Skeletal muscle satellite cell (primary cell): Measurements from ENCODE around the gene NRIP3. TPM values are rescaled to one million over a fixed set of nuclear protein-coding genes. Genes with fewer than 3 reads are reported as not detected.
A peak's percentile ranks its signal among the peaks of the same experiment; 100 is the strongest.
"Not testable (repeated sequence)": the region's sequence is repeated elsewhere in the genome, so short reads cannot be mapped to it uniquely, and the experiment has no call there.

ENCODE experiments used
- H3K27me3 ChIP-seq: 2 replicates; pipeline ENCODE4 v1.7.0; 2013; ENCODE audit warnings: low read length; ENCODE audit not compliant: control insufficient read depth, insufficient read depth
- H3K36me3 ChIP-seq: 2 replicates; pipeline ENCODE4 v1.7.0; 2013; ENCODE audit warnings: mild to moderate bottlenecking, control low read depth, low read length; ENCODE audit not compliant: insufficient read depth
- H3K4me1 ChIP-seq: 2 replicates; pipeline ENCODE4 v1.7.0; 2013; ENCODE audit warnings: low read length; ENCODE audit not compliant: control insufficient read depth, insufficient read depth
- H3K4me2 ChIP-seq: 2 replicates; pipeline ENCODE4 v1.7.0; 2013; ENCODE audit warnings: mild to moderate bottlenecking, low read length
- H3K4me3 ChIP-seq: 2 replicates; pipeline ENCODE4 v1.7.0; 2013; ENCODE audit warnings: low read length
- H3K9ac ChIP-seq: 2 replicates; pipeline ENCODE4 v1.7.0; 2013; ENCODE audit warnings: mild to moderate bottlenecking, low read depth, low read length, moderate library complexity
- H3K9me3 ChIP-seq: replicated peaks from 2 replicates; pipeline ENCODE4 v1.7.0; 2013; ENCODE audit warnings: mild to moderate bottlenecking, control low read depth, low read length
- small RNA-seq: library from RNA; depleted of rRNA; stranded (forward); fragments of <200 nt; gene quantifications from one replicate; pipeline ENCODE3, GENCODE V24; 2012

The NRIP3 gene

DNA sequence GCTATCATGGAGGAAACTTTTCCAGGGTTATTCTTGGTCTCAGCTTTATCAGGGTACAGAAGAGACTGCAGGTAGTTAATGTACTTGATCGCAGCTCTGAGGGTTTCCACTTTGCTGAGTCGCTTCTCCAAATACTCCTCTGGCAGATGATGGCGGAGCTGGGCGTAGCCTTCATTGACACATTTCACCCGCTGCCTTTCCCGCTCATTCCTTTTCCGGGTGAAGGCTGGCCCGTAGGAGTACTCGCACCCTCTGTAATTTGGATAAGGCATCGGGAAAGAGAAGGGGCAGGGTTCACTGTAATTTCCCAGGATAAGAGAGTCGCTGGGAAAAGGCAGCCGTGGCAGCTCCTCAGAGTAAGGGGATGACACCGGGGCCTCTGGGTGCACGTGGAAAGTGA, 66.1 kb downstream of the NRIP3 start:
- H3K9me3 ChIP-seq: no peaks in the 10 kb centered on the region
- no peaks in the 10 kb centered on the region for H3K36me3 ChIP-seq
- no peak overlapping the region for H3K9ac ChIP-seq
- peaks cover 7% of the 10 kb centered on the region for H3K4me1 ChIP-seq
- no peak overlapping the region for H3K4me3 ChIP-seq
- H3K27me3 ChIP-seq: no peaks in the 10 kb centered on the region
- no peak overlapping the region for H3K4me2 ChIP-seq

- Histone ChIP-seq H3K36me3 (no peaks in the 10 kb centered on the region), H3K4me2 (no peak overlapping the region), H3K4me3 (no peak overlapping the region)
These were observed 66.6 kb downstream of the NRIP3 start for GRCh38 chr11:8937159-8937558.

DNA sequence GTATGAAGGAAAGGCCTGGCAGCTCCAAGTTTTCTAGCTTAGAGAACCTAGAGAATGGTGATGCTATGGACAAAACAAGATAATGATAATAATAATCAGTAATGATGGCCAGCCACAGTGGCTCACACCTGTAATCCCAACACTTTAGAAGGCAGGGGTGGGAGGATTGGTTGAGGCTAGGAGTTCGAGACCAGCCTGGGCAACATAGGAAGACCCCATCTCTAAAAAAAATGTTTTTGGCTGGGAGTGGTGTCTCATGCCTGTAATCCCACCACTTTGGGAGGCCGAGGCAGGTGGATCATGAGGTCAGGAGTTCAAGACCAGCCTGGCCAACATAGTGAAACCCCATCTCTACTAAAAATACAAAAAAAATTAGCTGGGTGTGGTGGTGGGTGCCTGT, 68.0 kb downstream of the NRIP3 start:
- not testable (repeated sequence) for H3K9me3 ChIP-seq, H3K36me3 ChIP-seq, H3K27me3 ChIP-seq, H3K4me2 ChIP-seq, H3K9ac ChIP-seq, H3K4me1 ChIP-seq, H3K4me3 ChIP-seq

More at GRCh38 chr11:8937159-8937558, 66.6 kb downstream of the NRIP3 start:
- H3K9ac ChIP-seq: no peak overlapping the region
- no peaks in the 10 kb centered on the region for H3K9me3 ChIP-seq
- no peaks in the 10 kb centered on the region for H3K27me3 ChIP-seq
- H3K4me1 ChIP-seq: peaks cover 7% of the 10 kb centered on the region

DNA sequence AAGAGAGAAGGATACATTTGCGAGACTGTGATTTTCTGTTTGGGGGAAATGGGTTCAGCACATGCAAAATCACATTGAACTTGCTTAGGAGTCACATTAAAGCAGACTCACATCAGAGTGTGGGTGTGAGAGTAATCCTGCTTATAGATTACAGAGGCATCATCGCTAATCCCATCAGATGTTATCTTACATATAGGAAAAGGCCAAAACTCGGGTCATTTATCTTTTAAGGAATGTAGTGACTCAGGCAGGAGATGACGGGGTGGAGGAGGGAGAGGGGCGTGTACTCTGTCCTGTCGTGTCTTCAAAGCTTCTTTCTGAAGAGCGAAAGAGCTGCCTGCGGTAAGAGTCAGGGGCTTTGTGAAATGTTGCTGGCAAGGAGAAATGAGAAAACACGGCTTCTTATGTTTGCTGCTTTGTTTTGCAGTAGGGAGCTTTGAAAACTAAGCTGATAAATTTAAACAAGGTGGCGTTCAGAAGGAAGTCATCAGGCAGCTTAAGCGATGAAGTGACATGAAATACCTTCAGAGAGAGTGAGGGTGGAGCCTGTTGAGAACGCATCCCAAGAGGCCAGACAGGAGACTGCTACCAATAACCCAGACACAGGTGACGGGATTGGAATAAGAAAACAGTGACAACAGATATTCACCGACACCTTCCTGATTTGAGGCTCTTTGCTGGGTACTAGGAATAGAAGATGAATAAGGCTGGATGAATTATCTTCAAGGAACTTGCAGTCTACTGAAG, 68.9 kb downstream of the NRIP3 start:
- H3K36me3 ChIP-seq: no peaks in the 10 kb centered on the region
- H3K27me3 ChIP-seq: no peaks in the 10 kb centered on the region
- no peak overlapping the region for H3K4me3 ChIP-seq
- no peak overlapping the region for H3K9ac ChIP-seq
- peak overlapping the region; percentile 51 for H3K4me2 ChIP-seq
- H3K4me1 ChIP-seq: peaks cover 7% of the 10 kb centered on the region
- no peaks in the 10 kb centered on the region for H3K9me3 ChIP-seq

DNA sequence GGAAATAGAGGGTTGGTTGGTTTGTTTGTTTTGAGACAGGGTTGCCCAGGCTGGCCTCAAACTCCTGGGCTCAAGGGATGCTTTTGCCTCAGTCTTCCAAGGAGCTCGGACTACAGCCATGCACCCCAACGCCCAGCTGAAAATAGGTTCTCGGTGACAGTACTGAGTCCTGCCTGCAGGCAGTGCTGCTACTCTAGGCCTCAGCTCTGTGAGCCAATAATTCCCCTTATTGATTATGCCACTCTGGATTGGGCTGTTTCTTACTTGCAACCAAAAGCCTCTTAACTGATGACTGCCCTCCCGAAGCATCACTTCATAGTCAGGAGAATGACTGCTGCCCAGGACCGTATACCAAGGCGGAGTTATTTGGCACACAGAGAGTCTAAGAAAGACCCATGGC, 69.9 kb downstream of the NRIP3 start:
- no peak overlapping the region for H3K4me3 ChIP-seq

DNA sequence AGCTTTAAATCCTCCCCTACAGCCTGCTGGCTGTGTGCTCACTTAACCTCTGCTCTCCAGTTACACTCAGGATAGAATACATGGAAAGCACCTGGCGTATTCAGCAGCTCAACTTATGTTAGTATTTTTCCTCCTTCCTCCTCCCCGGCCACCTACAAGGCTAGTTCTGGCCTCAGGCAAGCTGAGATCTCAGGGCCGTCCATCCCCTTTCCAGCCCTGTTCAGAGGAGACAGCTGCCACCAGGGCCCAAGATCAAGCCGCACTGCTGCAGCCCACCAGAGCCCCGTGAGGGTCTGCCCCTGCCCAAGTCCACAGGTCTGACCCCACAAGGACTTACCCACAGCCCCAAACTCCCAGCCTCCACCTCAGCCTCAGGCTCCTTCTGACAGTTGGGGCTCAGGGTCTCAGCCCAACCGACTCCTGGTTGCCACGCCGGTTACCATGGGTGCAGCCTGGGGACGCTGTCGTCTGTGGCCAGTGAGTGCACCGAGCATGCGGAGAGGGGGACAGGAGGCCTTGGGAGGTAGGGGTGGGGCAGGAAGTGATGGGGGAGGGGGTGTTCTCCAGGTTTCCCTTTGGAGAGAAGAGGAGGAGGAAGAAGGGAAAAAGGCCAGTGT, 71.1 kb downstream of the NRIP3 start, which contains the start of gene C11orf16:
C11orf16 (minus strand) TSS at position 384 of the 617 bp plus-strand sequence. CDS start 639 bp downstream, outside the sequence.
- H3K4me3 ChIP-seq: no peak within 1 kb of the TSS
- H3K4me1 ChIP-seq: peaks cover 7% of the 10 kb centered on the region
- no peak within 1 kb of the TSS for H3K4me2 ChIP-seq
- H3K36me3 ChIP-seq: no peaks in the 10 kb centered on the region
- H3K27me3 ChIP-seq: no peaks in the 10 kb centered on the region
- no peak within 1 kb of the TSS for H3K9ac ChIP-seq
- H3K9me3 ChIP-seq: no peaks in the 10 kb centered on the region

More for the DNA sequence above, 69.9 kb downstream of the NRIP3 start:
- peaks cover 7% of the 10 kb centered on the region for H3K4me1 ChIP-seq
- no peaks in the 10 kb centered on the region for H3K27me3 ChIP-seq
- no peaks in the 10 kb centered on the region for H3K36me3 ChIP-seq
- H3K4me2 ChIP-seq: no peak overlapping the region
- H3K9ac ChIP-seq: no peak overlapping the region
- H3K9me3 ChIP-seq: no peaks in the 10 kb centered on the region

Small RNA genes within 50 kb of the gene (small RNA-seq; reads per million reads assigned to genes)
- gene RF00019: not detected
